Kidney (tissue), 14 donors: ENCODE data around the gene GLS. TPM values are rescaled to one million over a fixed set of nuclear protein-coding genes. Genes with fewer than 3 reads are reported as not detected.

Experiments used
- DNase-seq, 5 donors: peaks; one replicate each; pipeline ENCODE4 v3.0.0-alpha.2; 2013 to 2020
- FAIRE-seq: peaks from 2 replicates; lab custom pipeline; 2012; peaks lifted over from hg19 to GRCh38; lab: Jason Lieb, UNC
- H3K27ac ChIP-seq, 2 donors: one replicate each; pipeline ENCODE4 v1.7.0; 2013; ENCODE audit warnings: low read depth in 2 of 2, low read length in 2 of 2, inconsistent platforms in 1 of 2
- H3K27me3 ChIP-seq: one replicate; pipeline ENCODE4 v1.7.1; 2013; ENCODE audit warnings: low read length, inconsistent platforms; ENCODE audit not compliant: control insufficient read depth, insufficient read depth
- H3K36me3 ChIP-seq, 3 donors: one replicate each; pipeline versions ENCODE4 v1.7.0 to v1.7.1; 2013; ENCODE audit warnings: low read length in 3 of 3, control low read depth in 1 of 3, inconsistent platforms in 1 of 3; ENCODE audit not compliant: insufficient read depth in 3 of 3, control insufficient read depth in 2 of 3
- H3K4me1 ChIP-seq, 3 donors: one replicate each; pipeline versions ENCODE4 v1.7.0 to v1.7.1; 2013; ENCODE audit warnings: low read length in 3 of 3, inconsistent platforms in 1 of 3, low read depth in 1 of 3; ENCODE audit not compliant: control insufficient read depth in 2 of 3, insufficient read depth in 2 of 3
- H3K4me3 ChIP-seq, 3 donors: one replicate each; pipeline versions ENCODE4 v1.7.0 to v1.8.1; 2013; ENCODE audit warnings: low read length in 3 of 3, control low read depth in 1 of 3, inconsistent platforms in 1 of 3
- H3K9ac ChIP-seq, 3 donors: one replicate each; pipeline versions ENCODE4 v1.7.0 to v1.7.1; 2013; ENCODE audit warnings: low read length in 3 of 3, control low read depth in 1 of 3, inconsistent platforms in 1 of 3
- H3K9me3 ChIP-seq, 3 donors: one replicate each; pipeline versions ENCODE4 v1.7.0 to v1.7.1; 2013; ENCODE audit warnings: low read length in 3 of 3, control low read depth in 1 of 3, inconsistent platforms in 1 of 3; ENCODE audit not compliant: control insufficient read depth in 2 of 3, insufficient read depth in 1 of 3
- CTCF ChIP-seq: IDR thresholded peaks from 3 replicates; pipeline ENCODE4 v1.5.1; 2012; ENCODE audit warnings: mild to moderate bottlenecking, moderate library complexity, borderline replicate concordance; ENCODE audit not compliant: insufficient read depth; ENCODE audit errors: extremely low read depth
- intact Hi-C: fragments of 100-400 bp; cut with DNase I; formaldehyde crosslinking; loops from one replicate; pipeline ENCODE4 v1.11.1; 2022
- polyA plus RNA-seq: library from polyadenylated mRNA; stranded (reverse); fragments of 350-450 nt; fragmentation: Illumina TruSeq; extraction: RNeasy Lipid Tissue Mini Kit (QIAGEN cat#74804); gene quantifications from one replicate; pipeline ENCODE4 v1.2.3, GENCODE V29; 2014; ENCODE audit warnings: low read depth, low replicate concordance; ENCODE audit not compliant: insufficient read depth
- total RNA-seq: library from RNA; stranded (reverse); fragmentation: NEBNext Ultra II Directional; extraction: Animal tissue kit (Norgen Biotek cat#: 25700); gene quantifications from one replicate; pipeline ENCODE4 v1.2.1, GENCODE V29; 2021
- donor health status: control.
- donor health status: control.
- donor health status: control.
- donor health status: control.
- donor health status: control.
- donor health status: DM: yes; HTN: yes; CAD: no.
- donor health status: Normal renal cell carcinoma (clear cell type).

GLS gene
- total and polyA plus RNA-seq, 2 donors from 2014 or later = 196 to 230 TPM

- no peak for FAIRE-seq
- Histone ChIP-seq H3K27me3 (no peaks in the 10 kb centered on the region), H3K36me3 (peaks cover 0 to 16% (median under 1%) of the 10 kb centered on the region in 3 donors), H3K9me3 (no peaks in the 10 kb centered on the region), H3K9ac (no peak overlapping the region), H3K27ac (no peak overlapping the region), H3K4me1 (peaks cover 0 to 18% (median 4%) of the 10 kb centered on the region in 3 donors), H3K4me3 (no peak overlapping the region)
- intact Hi-C loops = no loop called here
- no peak for DNase-seq
- TF ChIP-seq CTCF = no peak
Observed at GRCh38 chr2:190909680-190910079, 29.1 kb downstream of the GLS start.

GRCh38 chr2:190910341-190911136, 29.9 kb downstream of the GLS start:
- Histone ChIP-seq H3K9me3 (no peaks in the 10 kb centered on the region), H3K36me3 (peaks cover 0 to 12% (median 0%) of the 10 kb centered on the region in 3 donors), H3K9ac (no peak overlapping the region), H3K27me3 (no peaks in the 10 kb centered on the region), H3K4me3 (no peak overlapping the region), H3K27ac (no peak overlapping the region), H3K4me1 (peaks cover 0 to 18% (median 4%) of the 10 kb centered on the region in 3 donors)
- TF ChIP-seq CTCF = no peak
- DNase-seq (no peak), FAIRE-seq (peak; percentile 95)
- intact Hi-C loops = no loop called here

GRCh38 chr2:190911813-190912212, 31.2 kb downstream of the GLS start:
- peak; percentile 92 for FAIRE-seq
- H3K4me1 ChIP-seq = peaks cover 0 to 18% (median 4%) of the 10 kb centered on the region in 3 donors
- DNase-seq = peak in 2 of 5 donors; percentile 70 to 75
- peaks cover 0 to 12% (median 3%) of the 10 kb centered on the region in 3 donors for H3K36me3 ChIP-seq
- intact Hi-C loops = no loop called here
- TF ChIP-seq CTCF = no peak
- H3K27ac ChIP-seq = no peak overlapping the region
- H3K9me3 ChIP-seq = no peaks in the 10 kb centered on the region
- H3K4me3 ChIP-seq = peak overlapping the region in 1 of 3 donors; percentile 11
- H3K27me3 ChIP-seq = no peaks in the 10 kb centered on the region
- H3K9ac ChIP-seq = peak overlapping the region in 1 of 3 donors; percentile 25
